Measurements from ENCODE around the gene SYCE3. TPM values are rescaled to one million over a fixed set of nuclear protein-coding genes. Genes with fewer than 3 reads are reported as not detected.

Gene SYCE3
- total and polyA plus RNA-seq, 2 experiments from 2014 or later, result not detected

- H3K4me1 Mint-ChIP-seq, result peaks cover 7% of the 10 kb centered on the region
- Histone ChIP-seq H3K27ac (ENCODE audit: low read depth) (no peak overlapping the region), H3K9me2 (ENCODE audit: insufficient read depth) (no peaks in the 10 kb centered on the region), H3F3A (replicated peaks; ENCODE audit: low read depth) (peaks cover 12% of the 10 kb centered on the region), H3K79me2 (replicated peaks; ENCODE audit: insufficient read depth) (no peaks in the 10 kb centered on the region), H4K20me1 (replicated peaks; ENCODE audit: insufficient read depth) (peaks cover 3% of the 10 kb centered on the region; the same call in 1 of the 2 replicates), H3K4me2 (no peak overlapping the region), H3K4me1 (ENCODE audit: insufficient read depth) (peaks cover 5% of the 10 kb centered on the region), H3K4me3 (no peak overlapping the region), H2AFZ (no peak overlapping the region), H3K36me3 (ENCODE audit: insufficient read depth) (no peaks in the 10 kb centered on the region), H3K27me3 (ENCODE audit: insufficient read depth) (0 out of 2 replicates have a peak, but pooled peaks cover 6% of the 10 kb centered on the region)
- peaks cover 6% of the 10 kb centered on the region; the same call in 2 of the 3 replicates for H3K36me3 Mint-ChIP-seq (ENCODE audit: low read depth)
- ATAC-seq (no peak), DNase-seq (ENCODE audit: low spot score) (no peak)
- no peak overlapping the region; the same call in 1 of the 2 replicates for H3K27ac Mint-ChIP-seq
- H3K9me3 Mint-ChIP-seq, result no peaks in the 10 kb centered on the region
- H3K27me3 Mint-ChIP-seq (ENCODE audit: insufficient read depth, low read depth, poor library complexity), result peaks cover 9% of the 10 kb centered on the region
- TF ChIP-seq NANOG (IDR thresholded peaks at IDR 0.05; ENCODE audit: borderline replicate concordance) (no peak), REST (IDR thresholded peaks at IDR 0.05; ENCODE audit: unreplicated experiment) (no peak), JUNB (IDR thresholded peaks at IDR 0.05; ENCODE audit: unreplicated experiment) (no peak), STAT1 (IDR thresholded peaks at IDR 0.05; ENCODE audit: unreplicated experiment) (no peak), ZNF331 (CRISPR knock-in tag; IDR thresholded peaks at IDR 0.05; ENCODE audit: low read depth) (no peak), EZH2 (IDR thresholded peaks at IDR 0.05; ENCODE audit: low read depth, unreplicated experiment) (no peak), CREB1 (CRISPR knock-in tag; IDR thresholded peaks at IDR 0.05; ENCODE audit: low read depth) (no peak), EZH2phosphoT487 (IDR thresholded peaks at IDR 0.05; ENCODE audit: unreplicated experiment) (no peak), ZNF462 (CRISPR knock-in tag; IDR thresholded peaks at IDR 0.05) (no peak), ZNF114 (CRISPR knock-in tag; IDR thresholded peaks at IDR 0.05) (no peak)
- H3K4me3 Mint-ChIP-seq, result no peak overlapping the region
Measured at GRCh38 chr22:50579752-50580151, 17.0 kb upstream of the SYCE3 start.

Measured in GM23338 (cell line).